ENCODE results near the gene NME7.

DNA sequence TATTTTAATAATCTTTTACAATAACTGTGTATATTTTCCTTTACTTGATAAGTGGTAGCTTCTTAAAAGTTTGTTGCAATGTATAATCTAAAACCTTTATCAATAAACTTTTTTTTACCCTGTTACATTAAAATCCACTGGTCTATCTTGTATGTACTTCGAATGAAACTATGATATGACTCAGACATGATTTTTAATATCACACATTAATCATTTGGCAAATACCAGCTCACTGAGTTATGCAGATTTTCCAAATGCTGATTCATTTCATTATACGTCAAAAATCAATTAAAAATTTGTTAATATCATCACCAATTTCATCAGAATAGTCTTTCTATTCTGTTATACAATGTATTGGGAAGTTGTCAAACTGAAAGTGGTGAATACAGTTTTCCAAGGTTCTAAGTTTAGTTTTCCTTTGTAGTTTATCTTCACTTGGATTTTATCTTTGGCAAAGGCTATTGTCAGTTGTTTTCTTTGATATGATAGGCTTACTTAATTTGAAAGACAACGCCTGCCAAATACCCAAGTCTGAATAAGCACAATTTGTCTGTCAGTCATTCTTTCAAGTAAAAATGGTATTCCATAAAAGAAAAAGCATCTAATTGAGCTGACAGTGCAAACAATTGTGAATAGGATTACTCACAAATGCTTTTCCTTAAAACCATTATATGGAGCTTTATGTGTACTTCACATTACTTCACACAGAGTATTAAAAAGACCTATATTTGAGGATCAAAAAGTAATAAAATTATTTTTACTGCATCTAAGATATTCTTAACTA is 127.0 kb downstream of the NME7 start:
- no peak for TF ChIP-seq POLR2A (IDR thresholded peaks at IDR 0.05)
- TF ChIP-seq, protein P1, sequence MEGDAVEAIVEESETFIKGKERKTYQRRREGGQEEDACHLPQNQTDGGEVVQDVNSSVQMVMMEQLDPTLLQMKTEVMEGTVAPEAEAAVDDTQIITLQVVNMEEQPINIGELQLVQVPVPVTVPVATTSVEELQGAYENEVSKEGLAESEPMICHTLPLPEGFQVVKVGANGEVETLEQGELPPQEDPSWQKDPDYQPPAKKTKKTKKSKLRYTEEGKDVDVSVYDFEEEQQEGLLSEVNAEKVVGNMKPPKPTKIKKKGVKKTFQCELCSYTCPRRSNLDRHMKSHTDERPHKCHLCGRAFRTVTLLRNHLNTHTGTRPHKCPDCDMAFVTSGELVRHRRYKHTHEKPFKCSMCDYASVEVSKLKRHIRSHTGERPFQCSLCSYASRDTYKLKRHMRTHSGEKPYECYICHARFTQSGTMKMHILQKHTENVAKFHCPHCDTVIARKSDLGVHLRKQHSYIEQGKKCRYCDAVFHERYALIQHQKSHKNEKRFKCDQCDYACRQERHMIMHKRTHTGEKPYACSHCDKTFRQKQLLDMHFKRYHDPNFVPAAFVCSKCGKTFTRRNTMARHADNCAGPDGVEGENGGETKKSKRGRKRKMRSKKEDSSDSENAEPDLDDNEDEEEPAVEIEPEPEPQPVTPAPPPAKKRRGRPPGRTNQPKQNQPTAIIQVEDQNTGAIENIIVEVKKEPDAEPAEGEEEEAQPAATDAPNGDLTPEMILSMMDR (IDR thresholded peaks at IDR 0.05 in 8 of 11, conservative IDR thresholded peaks at IDR 0.05 in 3 of 11): no peak
